ENCODE measurements around the gene LRRC26. TPM values are rescaled to one million over a fixed set of nuclear protein-coding genes. Genes with fewer than 3 reads are reported as not detected.

LRRC26 gene
- total RNA-seq, 2 experiments from 2014 or later = not detected

DNA sequence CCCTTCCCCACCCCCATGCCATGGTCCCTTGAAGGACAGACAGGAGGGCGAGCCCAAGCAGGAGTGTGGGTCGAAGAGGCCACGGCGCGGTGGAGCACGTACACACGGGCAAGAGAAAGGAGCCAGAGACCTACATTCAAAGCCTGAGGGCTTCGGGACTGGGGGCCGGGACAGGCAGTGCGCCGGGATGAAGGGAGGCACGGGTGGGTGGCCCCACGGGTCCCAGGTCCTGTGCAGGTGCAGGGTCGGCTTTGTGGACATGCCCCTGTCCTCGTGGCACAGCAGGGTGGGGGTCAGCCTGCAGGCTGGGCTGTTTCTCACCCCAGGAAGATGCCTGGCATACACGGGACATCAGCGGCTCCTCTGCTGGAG, 9.8 kb downstream of the LRRC26 start:
- H3K27me3 Mint-ChIP-seq = peaks cover 28% of the 10 kb centered on the region
- H3K27ac Mint-ChIP-seq = no peak overlapping the region
- no peaks in the 10 kb centered on the region for H3K9me3 Mint-ChIP-seq
- DNase-seq = no peak
- H3K4me3 Mint-ChIP-seq = no peak overlapping the region
- CTCF ChIA-PET = interaction anchor here (0.6 kb wide), 1 partner anchor 64 kb away, joined by 3 read pairs; no protein-coding TSS in a partner anchor
- no peaks in the 10 kb centered on the region for H3K36me3 Mint-ChIP-seq (ENCODE audit: low read depth)
- peaks cover 23% of the 10 kb centered on the region for H3K4me1 Mint-ChIP-seq
- POLR2A ChIA-PET = no interaction called here

- H3K4me1 Mint-ChIP-seq = peaks cover 23% of the 10 kb centered on the region
- H3K9me3 Mint-ChIP-seq = no peaks in the 10 kb centered on the region
- POLR2A ChIA-PET = no interaction called here
- no peaks in the 10 kb centered on the region for H3K36me3 Mint-ChIP-seq (ENCODE audit: low read depth)
- H3K4me3 Mint-ChIP-seq = no peak overlapping the region
- H3K27me3 Mint-ChIP-seq = peaks cover 28% of the 10 kb centered on the region
- DNase-seq = no peak
- no peak overlapping the region for H3K27ac Mint-ChIP-seq
- CTCF ChIA-PET = no interaction called here
These were observed 10.5 kb downstream of the LRRC26 start for GRCh38 chr9:137159105-137160053.

GRCh38 chr9:137158625-137159024, 11.2 kb downstream of the LRRC26 start:
- Mint-ChIP-seq H3K36me3 (ENCODE audit: low read depth) (no peaks in the 10 kb centered on the region), H3K4me1 (peaks cover 23% of the 10 kb centered on the region), H3K27me3 (peaks cover 28% of the 10 kb centered on the region), H3K27ac (no peak overlapping the region), H3K9me3 (no peaks in the 10 kb centered on the region), H3K4me3 (no peak overlapping the region)
- POLR2A ChIA-PET = interaction anchor here (2.6 kb wide), 1 partner anchor 28 kb away, joined by 9 read pairs; no protein-coding TSS in a partner anchor
- CTCF ChIA-PET = no interaction called here
- no peak for DNase-seq

GRCh38 chr9:137157618-137158415, 12.0 kb downstream of the LRRC26 start:
- DNase-seq = no peak
- Mint-ChIP-seq H3K36me3 (ENCODE audit: low read depth) (no peaks in the 10 kb centered on the region), H3K9me3 (no peaks in the 10 kb centered on the region), H3K27ac (no peak overlapping the region), H3K4me3 (no peak overlapping the region), H3K4me1 (peaks cover 23% of the 10 kb centered on the region), H3K27me3 (peaks cover 25% of the 10 kb centered on the region)
- ChIA-PET POLR2A (interaction anchor here (1.4 to 2.6 kb wide), 2 partner anchors 27 to 31 kb away, joined by 5 to 9 read pairs; no protein-coding TSS in a partner anchor), CTCF (interaction anchor here (0.7 kb wide), 1 partner anchor 316 kb away, joined by 3 read pairs; the partner anchor contains the start of gene AJM1)

DNA sequence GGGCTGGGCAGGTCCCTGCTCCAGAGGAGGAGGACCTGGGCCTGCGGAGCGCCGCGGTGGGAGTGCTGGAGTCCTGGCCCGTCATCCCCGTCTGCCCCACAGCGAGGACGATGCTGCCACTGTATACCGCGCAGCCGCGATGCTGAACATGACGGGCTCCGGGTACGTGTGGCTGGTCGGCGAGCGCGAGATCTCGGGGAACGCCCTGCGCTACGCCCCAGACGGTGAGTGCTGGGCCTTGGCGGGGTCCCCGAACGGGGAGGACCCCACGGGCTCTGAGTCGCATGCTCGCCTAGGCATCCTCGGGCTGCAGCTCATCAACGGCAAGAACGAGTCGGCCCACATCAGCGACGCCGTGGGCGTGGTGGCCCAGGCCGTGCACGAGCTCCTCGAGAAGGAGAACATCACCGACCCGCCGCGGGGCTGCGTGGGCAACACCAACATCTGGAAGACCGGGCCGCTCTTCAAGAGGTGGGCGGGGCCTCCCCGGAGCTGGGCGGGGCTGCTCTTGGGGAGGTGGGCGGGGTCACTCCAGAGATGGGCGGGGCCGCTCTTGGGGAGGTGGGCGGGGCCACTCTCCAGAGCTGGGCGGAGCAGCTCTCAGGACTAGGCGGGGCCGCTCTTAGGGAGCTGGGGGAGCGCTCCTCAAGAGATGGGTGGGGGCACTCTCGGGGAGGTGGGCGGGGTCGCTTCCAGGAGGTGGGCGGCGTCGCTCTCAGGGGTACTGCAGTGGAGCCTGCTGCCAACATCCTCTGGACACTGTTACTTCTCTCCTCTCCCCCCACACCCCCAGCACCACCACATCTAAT, 13.1 kb downstream of the LRRC26 start:
- Mint-ChIP-seq H3K4me1 (peaks cover 23% of the 10 kb centered on the region), H3K27me3 (peaks cover 25% of the 10 kb centered on the region), H3K27ac (no peak overlapping the region), H3K36me3 (ENCODE audit: low read depth) (no peaks in the 10 kb centered on the region), H3K4me3 (peak overlapping the region; percentile 51), H3K9me3 (no peaks in the 10 kb centered on the region)
- POLR2A ChIA-PET = interaction anchor here (0.8 to 2.6 kb wide), 3 partner anchors 26 to 47 kb away, joined by 3 to 9 read pairs (median 5); no protein-coding TSS in a partner anchor
- CTCF ChIA-PET = interaction anchor here (0.7 kb wide), 2 partner anchors 85 to 315 kb away, joined by 3 read pairs; partner anchors contain the start of gene AJM1
- DNase-seq = peak; percentile 67

GRCh38 chr9:137152844-137153405, 16.9 kb downstream of the LRRC26 start:
- no peaks in the 10 kb centered on the region for H3K9me3 Mint-ChIP-seq
- peaks cover 15% of the 10 kb centered on the region for H3K4me1 Mint-ChIP-seq
- ChIA-PET POLR2A (no interaction called here), CTCF (no interaction called here)
- no peak for DNase-seq
- no peak overlapping the region for H3K4me3 Mint-ChIP-seq
- no peak overlapping the region for H3K27ac Mint-ChIP-seq
- H3K27me3 Mint-ChIP-seq = peaks cover 10% of the 10 kb centered on the region
- no peaks in the 10 kb centered on the region for H3K36me3 Mint-ChIP-seq (ENCODE audit: low read depth)

DNA sequence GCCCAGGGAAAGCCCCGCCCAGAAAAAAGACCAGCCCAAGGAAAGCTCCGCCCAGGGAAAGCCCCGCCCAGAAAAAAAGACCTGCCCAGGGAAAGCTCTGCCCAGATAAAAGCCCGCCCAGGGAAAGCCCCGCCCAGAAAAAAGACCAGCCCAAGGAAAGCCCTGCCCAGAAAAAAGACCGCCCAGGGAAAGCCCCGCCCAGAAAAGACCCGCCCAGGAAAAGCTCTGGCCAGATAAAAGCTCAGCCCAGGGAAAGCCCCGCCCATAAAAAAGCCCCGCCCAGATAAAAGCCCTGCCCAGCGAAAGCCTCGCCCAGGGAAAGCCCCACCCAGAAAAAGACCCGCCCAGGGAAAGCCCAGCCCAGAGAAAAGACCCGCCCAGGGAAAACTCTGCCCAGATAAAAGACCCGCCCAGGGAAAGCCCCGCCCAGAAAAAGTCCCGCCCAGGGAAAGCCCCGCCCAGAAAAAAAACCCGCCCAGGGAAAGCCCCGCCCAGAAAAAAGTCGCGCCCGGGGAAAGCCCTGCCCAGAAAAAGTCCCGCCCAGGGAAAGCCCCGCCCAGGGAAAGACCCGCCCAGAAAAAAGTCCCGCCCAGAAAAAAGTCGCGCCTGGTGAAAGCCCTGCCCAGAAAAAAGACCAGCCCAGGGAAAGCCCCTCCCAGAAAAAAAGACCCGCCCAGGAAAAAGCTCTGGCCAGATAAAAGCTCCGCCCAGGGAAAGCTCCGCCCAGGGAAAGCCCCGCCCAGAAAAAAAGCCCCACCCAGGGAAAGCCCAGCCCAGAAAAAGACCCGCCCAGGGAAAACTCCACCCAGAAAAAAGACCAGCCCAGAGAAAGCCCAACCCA, 19.0 kb downstream of the LRRC26 start:
- Mint-ChIP-seq H3K27ac (no peak overlapping the region), H3K4me3 (no peak overlapping the region), H3K9me3 (no peaks in the 10 kb centered on the region), H3K27me3 (peaks cover 4% of the 10 kb centered on the region), H3K36me3 (ENCODE audit: low read depth) (no peaks in the 10 kb centered on the region), H3K4me1 (peaks cover 3% of the 10 kb centered on the region)
- POLR2A ChIA-PET = interaction anchor here (0.7 to 1.3 kb wide), 3 partner anchors 20 to 359 kb away, joined by 3 to 4 read pairs (median 3); partner anchors contain the start of genes NDOR1 and TMEM203
- CTCF ChIA-PET = interaction anchor here (1.5 kb wide), 1 partner anchor 83 kb away, joined by 3 read pairs; no protein-coding TSS in a partner anchor
- DNase-seq = peak; percentile 61

DNA sequence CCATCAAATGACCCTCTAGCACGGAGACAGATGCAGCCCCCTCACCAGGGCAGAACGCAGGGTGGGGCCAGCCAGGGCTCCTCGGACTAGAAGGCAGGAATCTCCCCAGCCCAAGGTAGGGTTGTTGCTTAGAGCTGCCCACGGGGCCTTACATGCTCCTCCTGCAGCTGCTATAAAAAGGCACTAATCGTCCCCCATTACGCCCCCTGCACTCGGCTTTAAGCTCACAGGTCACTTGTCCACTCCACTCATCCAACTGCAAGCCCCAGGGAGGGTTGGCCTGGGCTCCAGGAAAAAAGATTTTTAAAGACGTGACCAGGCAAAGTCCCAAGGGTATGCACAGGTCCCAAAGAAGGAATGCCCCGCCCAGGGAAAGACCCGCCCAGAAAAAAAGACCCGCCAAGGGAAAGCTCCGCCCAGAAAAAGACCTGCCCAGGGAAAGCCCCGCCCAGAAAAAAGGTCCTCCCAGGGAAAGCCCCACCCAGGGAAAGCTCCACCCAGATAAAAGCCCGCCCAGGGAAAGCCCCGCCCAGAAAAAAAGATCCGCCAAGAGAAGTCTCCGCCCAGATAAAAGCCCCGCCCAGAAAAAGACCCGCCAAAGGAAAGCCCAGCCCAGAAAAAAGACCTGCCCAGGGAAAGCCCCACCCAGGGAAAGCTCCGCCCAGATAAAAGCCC, 19.8 kb downstream of the LRRC26 start:
- CTCF ChIA-PET = interaction anchor here (1.5 kb wide), 1 partner anchor 82 kb away, joined by 3 read pairs; no protein-coding TSS in a partner anchor
- Mint-ChIP-seq H3K27ac (no peak overlapping the region), H3K36me3 (ENCODE audit: low read depth) (no peaks in the 10 kb centered on the region), H3K4me3 (no peak overlapping the region), H3K27me3 (peaks cover under 1% of the 10 kb centered on the region), H3K9me3 (no peaks in the 10 kb centered on the region), H3K4me1 (peaks cover 3% of the 10 kb centered on the region)
- POLR2A ChIA-PET = interaction anchor here (1.3 kb wide), 1 partner anchor 55 kb away, joined by 4 read pairs; the partner anchor contains the start of genes NDOR1 and TMEM203
- DNase-seq = no peak

DNA sequence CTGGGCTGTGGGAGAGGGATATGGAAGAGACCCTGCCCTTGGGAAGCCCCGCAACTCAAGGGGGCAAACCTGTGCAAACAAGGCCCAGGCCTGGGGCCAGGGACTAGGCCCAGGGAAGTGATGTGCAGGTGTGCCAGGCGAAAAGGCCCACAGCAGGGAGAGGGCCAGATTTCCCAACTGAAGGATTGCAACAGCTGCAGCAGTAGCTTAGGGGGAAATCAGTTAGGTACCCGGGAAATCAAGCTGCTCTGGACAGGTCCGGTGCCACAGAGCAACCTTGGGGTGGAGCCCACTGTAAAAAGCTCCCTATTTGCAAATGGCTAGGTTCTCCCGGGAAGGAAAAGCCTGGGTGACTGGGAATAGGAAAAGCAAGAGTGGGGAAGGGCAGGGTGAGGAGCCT, 20.5 kb downstream of the LRRC26 start:
- POLR2A ChIA-PET = interaction anchor here (1.0 kb wide), 1 partner anchor 93 kb away, joined by 3 read pairs; no protein-coding TSS in a partner anchor
- Mint-ChIP-seq H3K4me3 (no peak overlapping the region), H3K27ac (no peak overlapping the region), H3K4me1 (peaks cover 3% of the 10 kb centered on the region), H3K27me3 (no peaks in the 10 kb centered on the region), H3K9me3 (no peaks in the 10 kb centered on the region), H3K36me3 (ENCODE audit: low read depth) (no peaks in the 10 kb centered on the region)
- DNase-seq = no peak
- CTCF ChIA-PET = no interaction called here

GRCh38 chr9:137148661-137149060, 21.2 kb downstream of the LRRC26 start:
- CTCF ChIA-PET = no interaction called here

GRCh38 chr9:137148242-137148641, 21.6 kb downstream of the LRRC26 start:
- H3K27me3 Mint-ChIP-seq = no peaks in the 10 kb centered on the region
- H3K36me3 Mint-ChIP-seq (ENCODE audit: low read depth) = no peaks in the 10 kb centered on the region
- no peaks in the 10 kb centered on the region for H3K9me3 Mint-ChIP-seq
- no peak for DNase-seq
- no peak overlapping the region for H3K4me3 Mint-ChIP-seq
- ChIA-PET CTCF (no interaction called here), POLR2A (no interaction called here)
- peaks cover 3% of the 10 kb centered on the region for H3K4me1 Mint-ChIP-seq
- no peak overlapping the region for H3K27ac Mint-ChIP-seq

More at GRCh38 chr9:137148661-137149060, 21.2 kb downstream of the LRRC26 start:
- Mint-ChIP-seq H3K36me3 (ENCODE audit: low read depth) (no peaks in the 10 kb centered on the region), H3K27ac (no peak overlapping the region), H3K9me3 (no peaks in the 10 kb centered on the region), H3K4me1 (peaks cover 3% of the 10 kb centered on the region), H3K27me3 (no peaks in the 10 kb centered on the region), H3K4me3 (no peak overlapping the region)
- POLR2A ChIA-PET = interaction anchor here (1.0 kb wide), 1 partner anchor 93 kb away, joined by 3 read pairs; no protein-coding TSS in a partner anchor
- no peak for DNase-seq
